Gastroesophageal sphincter (tissue), 3 donors: ENCODE results near the gene NET1.

Experiments
- CTCF ChIP-seq, 4 experiments: fragments of 200-600 bp in 2 of 4; fragments of 450-650 bp in 2 of 4; sonication (generic) in 1 of 4; IDR thresholded peaks; one replicate each; pipeline ENCODE4 v1.5.1; 2017 to 2019; ENCODE audit warnings: antibody characterized with exemption in 4 of 4, mild to moderate bottlenecking in 2 of 4, moderate library complexity in 2 of 4
- EP300 ChIP-seq: sonication (generic); formaldehyde crosslinking; IDR thresholded peaks from one replicate; pipeline ENCODE4 v1.6.1; 2017; ENCODE audit warnings: antibody characterized with exemption, mild to moderate bottlenecking
- POLR2A ChIP-seq, 2 donors: fragments of 450-650 bp; IDR thresholded peaks; one replicate each; pipeline ENCODE4 v1.6.1; 2017; ENCODE audit warnings: antibody characterized with exemption in 2 of 2, mild to moderate bottlenecking in 2 of 2, moderate library complexity in 1 of 2

- TF ChIP-seq CTCF (IDR thresholded peaks at IDR 0.05) (no peak), POLR2A (IDR thresholded peaks at IDR 0.05) (no peak), EP300 (no peak)
Measured at GRCh38 chr10:5435328-5435727, 23.0 kb downstream of the NET1 start.
